Measurements from ENCODE around the gene TDRD12.
"Not testable (repeated sequence)": the region's sequence is repeated elsewhere in the genome, so short reads cannot be mapped to it uniquely, and the experiment has no call there.

TDRD12 gene

GRCh38 chr19:32843716-32844245, 124.2 kb downstream of the TDRD12 start:
- no peak for DNase-seq (ENCODE audit: low read depth, low spot score)
- Histone ChIP-seq H3K4me3 (ENCODE audit: insufficient read length, low read depth) (no peak overlapping the region), H3K4me1 (ENCODE audit: insufficient read depth, insufficient read length) (no peaks in the 10 kb centered on the region), H3K27me3 (ENCODE audit: insufficient read depth, insufficient read length) (no peaks in the 10 kb centered on the region), H3K9me3 (ENCODE audit: insufficient read depth, low read length) (peaks cover 33% of the 10 kb centered on the region; the same call in 1 of the 2 replicates), H3K9ac (ENCODE audit: insufficient read length, low read depth) (no peak overlapping the region), H3K36me3 (ENCODE audit: insufficient read depth, insufficient read length, low read length) (peaks cover 7% of the 10 kb centered on the region)
- TF ChIP-seq YY1 (IDR thresholded peaks at IDR 0.05; ENCODE audit: insufficient read depth, insufficient read length) (no peak), ZNF274 (IDR thresholded peaks at IDR 0.05; ENCODE audit: low read depth, low read length) (no peak), SUZ12 (IDR thresholded peaks at IDR 0.05; ENCODE audit: extremely low read depth, insufficient read depth, insufficient read length) (no peak)

- H3K36me3 ChIP-seq (ENCODE audit: insufficient read depth, insufficient read length, low read length); H3K4me3 ChIP-seq (ENCODE audit: insufficient read length, low read depth); DNase-seq (ENCODE audit: low read depth, low spot score); H3K9ac ChIP-seq (ENCODE audit: insufficient read length, low read depth); H3K27me3 ChIP-seq (ENCODE audit: insufficient read depth, insufficient read length); H3K4me1 ChIP-seq (ENCODE audit: insufficient read depth, insufficient read length): not testable (repeated sequence)
- H3K9me3 ChIP-seq (ENCODE audit: insufficient read depth, low read length), result peaks cover 24% of the 10 kb centered on the region; the same call in 1 of the 2 replicates
Measured at GRCh38 chr19:32848035-32848434, 128.5 kb downstream of the TDRD12 start.

- no peak overlapping the region for H3K9ac ChIP-seq (ENCODE audit: insufficient read length, low read depth)
- no peak for DNase-seq (ENCODE audit: low read depth, low spot score)
- H3K36me3 ChIP-seq (ENCODE audit: insufficient read depth, insufficient read length, low read length), result no peaks in the 10 kb centered on the region
- H3K4me1 ChIP-seq (ENCODE audit: insufficient read depth, insufficient read length), result no peaks in the 10 kb centered on the region
- H3K9me3 ChIP-seq (ENCODE audit: insufficient read depth, low read length), result no peaks in the 10 kb centered on the region
- H3K27me3 ChIP-seq (ENCODE audit: insufficient read depth, insufficient read length), result no peaks in the 10 kb centered on the region
- no peak overlapping the region for H3K4me3 ChIP-seq (ENCODE audit: insufficient read length, low read depth)
- TF ChIP-seq SUZ12 (IDR thresholded peaks at IDR 0.05; ENCODE audit: extremely low read depth, insufficient read depth, insufficient read length) (no peak), YY1 (IDR thresholded peaks at IDR 0.05; ENCODE audit: insufficient read depth, insufficient read length) (no peak), ZNF274 (IDR thresholded peaks at IDR 0.05; ENCODE audit: low read depth, low read length) (no peak)
Measured at GRCh38 chr19:32852216-32852615, 132.6 kb downstream of the TDRD12 start.

GRCh38 chr19:32856818-32857217, 137.3 kb downstream of the TDRD12 start:
- H3K27me3 ChIP-seq (ENCODE audit: insufficient read depth, insufficient read length); H3K4me1 ChIP-seq (ENCODE audit: insufficient read depth, insufficient read length); H3K9me3 ChIP-seq (ENCODE audit: insufficient read depth, low read length); H3K4me3 ChIP-seq (ENCODE audit: insufficient read length, low read depth); H3K9ac ChIP-seq (ENCODE audit: insufficient read length, low read depth); H3K36me3 ChIP-seq (ENCODE audit: insufficient read depth, insufficient read length, low read length); DNase-seq (ENCODE audit: low read depth, low spot score): not testable (repeated sequence)

DNA sequence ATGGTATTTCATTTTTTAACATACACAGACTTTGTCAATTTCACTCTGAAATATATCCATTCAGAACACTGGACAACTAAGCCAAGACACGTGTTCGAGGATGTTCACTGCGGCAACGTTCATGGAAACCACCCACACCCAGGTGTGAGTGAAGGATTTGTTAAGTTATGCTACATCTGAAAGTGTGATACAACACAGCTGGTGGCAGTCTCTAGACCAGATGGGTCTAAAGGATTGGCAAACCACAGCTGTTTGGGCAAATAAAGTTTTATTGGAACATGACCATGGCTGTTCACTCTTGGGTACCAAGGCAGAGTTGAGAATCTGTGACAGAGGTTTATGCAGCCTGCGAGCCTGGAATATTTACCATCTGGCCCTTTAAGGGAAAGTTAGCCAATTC, 138.0 kb downstream of the TDRD12 start:
- DNase-seq (ENCODE audit: low read depth, low spot score), result no peak
- Histone ChIP-seq H3K27me3 (ENCODE audit: insufficient read depth, insufficient read length) (no peaks in the 10 kb centered on the region), H3K36me3 (ENCODE audit: insufficient read depth, insufficient read length, low read length) (no peaks in the 10 kb centered on the region), H3K9ac (ENCODE audit: insufficient read length, low read depth) (no peak overlapping the region), H3K4me3 (ENCODE audit: insufficient read length, low read depth) (no peak overlapping the region), H3K4me1 (ENCODE audit: insufficient read depth, insufficient read length) (no peaks in the 10 kb centered on the region), H3K9me3 (ENCODE audit: insufficient read depth, low read length) (no peaks in the 10 kb centered on the region)
- TF ChIP-seq SUZ12 (IDR thresholded peaks at IDR 0.05; ENCODE audit: extremely low read depth, insufficient read depth, insufficient read length) (no peak), ZNF274 (IDR thresholded peaks at IDR 0.05; ENCODE audit: low read depth, low read length) (no peak), YY1 (IDR thresholded peaks at IDR 0.05; ENCODE audit: insufficient read depth, insufficient read length) (no peak)

- H3K4me1 ChIP-seq (ENCODE audit: insufficient read depth, insufficient read length), result no peaks in the 10 kb centered on the region
- H3K9me3 ChIP-seq (ENCODE audit: insufficient read depth, low read length), result no peaks in the 10 kb centered on the region
- no peak overlapping the region for H3K4me3 ChIP-seq (ENCODE audit: insufficient read length, low read depth)
- no peak for DNase-seq (ENCODE audit: low read depth, low spot score)
- no peaks in the 10 kb centered on the region for H3K36me3 ChIP-seq (ENCODE audit: insufficient read depth, insufficient read length, low read length)
- no peak for TF ChIP-seq ZNF274 (IDR thresholded peaks at IDR 0.05; ENCODE audit: low read depth, low read length)
- H3K27me3 ChIP-seq (ENCODE audit: insufficient read depth, insufficient read length), result no peaks in the 10 kb centered on the region
- H3K9ac ChIP-seq (ENCODE audit: insufficient read length, low read depth), result no peak overlapping the region
Measured at GRCh38 chr19:32858155-32858554, 138.6 kb downstream of the TDRD12 start.

DNA sequence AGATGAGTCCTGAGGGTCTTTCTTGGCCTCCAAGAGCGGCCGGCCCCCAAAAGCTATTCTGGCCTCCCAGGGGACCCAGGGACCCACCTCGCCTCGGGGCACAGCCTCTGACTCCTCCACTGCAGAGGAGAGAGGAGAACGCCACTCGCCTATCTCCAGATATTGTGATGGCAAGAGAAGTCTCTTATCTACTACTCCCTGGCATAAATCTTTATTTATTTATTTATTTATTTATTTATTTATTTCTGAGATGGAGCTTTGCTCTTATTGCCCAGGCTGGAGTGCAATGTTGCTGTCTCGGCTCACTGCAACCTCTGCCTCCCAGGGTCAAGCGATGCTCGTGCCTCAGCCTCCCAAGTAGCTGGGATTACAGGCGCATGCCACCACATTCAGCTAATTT, 139.0 kb downstream of the TDRD12 start:
- no peaks in the 10 kb centered on the region for H3K4me1 ChIP-seq (ENCODE audit: insufficient read depth, insufficient read length)
- no peak for DNase-seq (ENCODE audit: low read depth, low spot score)
- no peaks in the 10 kb centered on the region for H3K36me3 ChIP-seq (ENCODE audit: insufficient read depth, insufficient read length, low read length)
- H3K4me3 ChIP-seq (ENCODE audit: insufficient read length, low read depth), result no peak overlapping the region
- H3K27me3 ChIP-seq (ENCODE audit: insufficient read depth, insufficient read length), result no peaks in the 10 kb centered on the region
- TF ChIP-seq ZNF274 (IDR thresholded peaks at IDR 0.05; ENCODE audit: low read depth, low read length) (no peak), YY1 (IDR thresholded peaks at IDR 0.05; ENCODE audit: insufficient read depth, insufficient read length) (no peak), SUZ12 (IDR thresholded peaks at IDR 0.05; ENCODE audit: extremely low read depth, insufficient read depth, insufficient read length) (no peak)
- no peak overlapping the region for H3K9ac ChIP-seq (ENCODE audit: insufficient read length, low read depth)
- no peaks in the 10 kb centered on the region for H3K9me3 ChIP-seq (ENCODE audit: insufficient read depth, low read length)

- no peak for TF ChIP-seq ZNF274 (IDR thresholded peaks at IDR 0.05; ENCODE audit: low read depth, low read length)
- no peak for TF ChIP-seq SUZ12 (IDR thresholded peaks at IDR 0.05; ENCODE audit: extremely low read depth, insufficient read depth, insufficient read length)
- TF ChIP-seq YY1 (IDR thresholded peaks at IDR 0.05; ENCODE audit: insufficient read depth, insufficient read length), result no peak
- H3K4me1 ChIP-seq (ENCODE audit: insufficient read depth, insufficient read length), result no peaks in the 10 kb centered on the region
- H3K9ac ChIP-seq (ENCODE audit: insufficient read length, low read depth), result no peak overlapping the region
- no peaks in the 10 kb centered on the region for H3K27me3 ChIP-seq (ENCODE audit: insufficient read depth, insufficient read length)
- no peaks in the 10 kb centered on the region for H3K36me3 ChIP-seq (ENCODE audit: insufficient read depth, insufficient read length, low read length)
- no peak overlapping the region for H3K4me3 ChIP-seq (ENCODE audit: insufficient read length, low read depth)
- DNase-seq (ENCODE audit: low read depth, low spot score), result no peak
- H3K9me3 ChIP-seq (ENCODE audit: insufficient read depth, low read length), result no peaks in the 10 kb centered on the region
Measured at GRCh38 chr19:32859591-32859990, 140.0 kb downstream of the TDRD12 start.

Data from NT2/D1 (cell line).